Choroid plexus epithelial cell (primary cell): ENCODE data around the gene OR10D3.
A peak's percentile ranks its signal among the peaks of the same experiment; 100 is the strongest.

Experiments used
- DNase-seq: peaks from one replicate; pipeline ENCODE4 v3.0.0-alpha.2; 2010; ENCODE audit warnings: low read depth
- H3K4me3 ChIP-seq: 2 replicates; pipeline ENCODE4 v1.5.1; 2011; ENCODE audit warnings: low read depth, mild to moderate bottlenecking, control low read depth, low read length, moderate library complexity
- TF ChIP-seq, protein P1 (sequence below): conservative IDR thresholded peaks from 2 replicates; pipeline ENCODE4 v1.5.1; 2011; ENCODE audit warnings: low read depth, mild to moderate bottlenecking, control low read depth, inconsistent platforms, low read length, moderate library complexity

OR10D3 gene

DNA sequence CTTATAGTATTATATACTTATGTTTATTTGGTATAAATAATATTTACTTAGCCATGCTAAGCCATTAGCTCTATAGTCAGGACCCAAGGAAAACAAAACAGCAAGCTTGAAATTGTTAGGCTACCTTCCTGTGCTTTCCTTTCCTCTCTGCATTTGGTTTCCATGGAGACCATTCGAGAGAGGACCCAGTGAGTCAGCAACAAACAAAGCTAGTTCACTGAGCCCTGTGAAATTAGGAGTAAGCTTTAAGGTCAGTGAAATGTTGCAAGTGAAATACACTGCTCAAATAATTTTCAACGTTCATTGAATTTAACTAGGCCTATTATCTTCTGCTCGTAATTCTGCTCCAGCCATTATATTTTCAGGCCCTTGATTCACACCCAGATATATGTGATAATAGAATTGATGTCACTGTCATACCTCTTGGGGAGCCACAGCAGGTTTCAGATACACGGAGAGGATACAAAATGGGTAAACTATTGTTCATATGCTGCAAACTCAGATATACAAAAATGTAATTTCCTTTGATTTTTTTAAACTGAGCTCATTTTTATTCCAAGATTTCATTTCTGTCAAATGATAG, 9.1 kb upstream of the OR10D3 start:
- DNase-seq = peak; percentile 92
- no peak overlapping the region for H3K4me3 ChIP-seq
- TF ChIP-seq, protein P1, sequence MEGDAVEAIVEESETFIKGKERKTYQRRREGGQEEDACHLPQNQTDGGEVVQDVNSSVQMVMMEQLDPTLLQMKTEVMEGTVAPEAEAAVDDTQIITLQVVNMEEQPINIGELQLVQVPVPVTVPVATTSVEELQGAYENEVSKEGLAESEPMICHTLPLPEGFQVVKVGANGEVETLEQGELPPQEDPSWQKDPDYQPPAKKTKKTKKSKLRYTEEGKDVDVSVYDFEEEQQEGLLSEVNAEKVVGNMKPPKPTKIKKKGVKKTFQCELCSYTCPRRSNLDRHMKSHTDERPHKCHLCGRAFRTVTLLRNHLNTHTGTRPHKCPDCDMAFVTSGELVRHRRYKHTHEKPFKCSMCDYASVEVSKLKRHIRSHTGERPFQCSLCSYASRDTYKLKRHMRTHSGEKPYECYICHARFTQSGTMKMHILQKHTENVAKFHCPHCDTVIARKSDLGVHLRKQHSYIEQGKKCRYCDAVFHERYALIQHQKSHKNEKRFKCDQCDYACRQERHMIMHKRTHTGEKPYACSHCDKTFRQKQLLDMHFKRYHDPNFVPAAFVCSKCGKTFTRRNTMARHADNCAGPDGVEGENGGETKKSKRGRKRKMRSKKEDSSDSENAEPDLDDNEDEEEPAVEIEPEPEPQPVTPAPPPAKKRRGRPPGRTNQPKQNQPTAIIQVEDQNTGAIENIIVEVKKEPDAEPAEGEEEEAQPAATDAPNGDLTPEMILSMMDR = no peak

DNA sequence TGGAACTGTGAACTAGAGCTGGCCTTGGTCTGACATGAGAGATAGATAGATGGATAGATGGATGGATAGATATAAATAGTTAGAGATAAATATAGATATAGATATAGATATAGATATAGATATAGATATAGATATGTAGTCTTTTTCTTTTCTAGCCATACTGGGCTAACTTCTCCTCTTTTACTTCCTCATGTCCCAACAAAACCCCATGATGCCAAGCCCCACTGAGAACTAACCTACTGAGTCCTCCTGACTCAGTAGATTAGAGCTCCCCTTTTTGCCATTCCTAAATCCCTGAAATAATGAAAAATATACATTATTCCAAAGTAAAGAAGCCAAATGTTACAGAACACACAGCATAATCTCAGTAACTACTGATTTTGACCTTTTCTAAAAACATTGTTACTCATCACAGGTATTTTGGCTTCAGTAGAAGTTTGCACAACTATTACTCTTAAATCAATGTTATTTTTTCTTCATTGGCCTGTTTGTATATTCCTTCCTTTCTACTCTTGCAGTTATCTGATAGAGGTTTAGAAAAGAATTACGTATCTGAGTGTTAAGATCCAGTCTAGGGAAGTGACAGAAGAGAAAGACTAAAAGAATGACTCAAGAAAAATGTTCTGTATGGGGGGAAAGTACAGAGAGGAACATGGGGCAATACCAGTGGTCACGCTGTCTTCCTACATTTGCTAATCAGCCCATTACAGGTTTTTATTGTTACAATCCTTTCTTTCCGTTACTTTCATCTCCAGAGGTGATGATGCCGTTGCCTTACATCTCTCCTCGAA, 6.0 kb upstream of the OR10D3 start:
- no peak overlapping the region for H3K4me3 ChIP-seq
- peak; percentile 18 for DNase-seq
- TF ChIP-seq, protein P1 = no peak

DNA sequence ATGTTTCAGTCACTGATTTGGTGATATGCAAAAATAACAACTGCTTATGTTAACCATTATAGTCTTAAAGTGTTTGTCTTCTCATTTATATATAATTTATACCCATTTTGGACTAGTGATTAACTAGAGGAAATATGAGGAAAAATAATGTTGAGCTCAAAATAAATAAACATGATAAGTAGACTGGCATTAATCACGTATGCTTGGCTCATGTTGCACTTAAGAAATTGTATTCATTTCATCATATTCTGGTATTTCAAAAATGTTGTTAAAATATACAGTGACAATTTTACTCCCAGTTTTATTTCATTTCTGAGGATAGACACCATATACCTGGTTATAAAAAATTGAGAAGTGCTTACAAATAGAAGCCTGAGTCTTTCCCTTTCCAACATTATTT, 3.8 kb upstream of the OR10D3 start:
- no peak overlapping the region for H3K4me3 ChIP-seq
- TF ChIP-seq, protein P1 = no peak
- peak; percentile 31 for DNase-seq

DNA sequence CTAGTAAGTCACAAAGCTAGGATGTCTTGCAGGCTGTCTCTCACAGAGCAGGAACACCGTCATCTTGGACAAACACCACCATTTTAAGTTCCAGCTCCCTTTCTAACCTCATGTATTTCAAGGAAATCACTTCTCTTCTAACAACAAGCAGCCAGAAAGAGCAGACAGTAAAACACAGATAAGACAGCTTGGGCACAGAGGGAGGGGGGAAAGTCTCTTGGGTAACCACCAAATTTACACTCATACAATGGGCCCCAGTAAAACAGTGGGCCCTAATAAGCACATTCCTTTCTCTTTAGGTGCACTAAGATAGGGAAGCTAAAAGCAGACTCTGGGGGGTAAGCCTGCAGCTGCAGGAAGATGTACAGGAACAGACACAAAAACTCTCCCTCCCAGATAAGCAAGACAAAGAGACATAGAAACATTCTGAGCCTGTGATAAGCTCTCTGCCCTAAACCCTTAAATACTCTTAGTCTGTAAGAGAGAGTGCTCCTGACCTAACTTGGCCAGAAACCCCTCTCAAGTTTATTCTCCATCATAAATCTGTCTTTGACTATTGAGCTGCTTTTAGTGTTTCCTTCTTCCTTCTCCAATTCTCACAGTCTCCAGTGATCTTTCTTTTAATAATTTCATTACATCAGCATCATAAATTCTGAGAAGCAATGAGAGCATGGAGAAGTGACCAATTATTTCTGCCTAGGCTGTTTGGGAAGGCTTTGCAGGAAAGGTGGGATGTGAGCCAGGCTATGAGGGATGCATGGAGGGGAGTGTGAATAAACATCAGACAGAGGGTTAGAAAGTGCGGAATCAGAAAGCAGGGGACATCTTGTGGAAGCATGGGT, 7.4 kb downstream of the OR10D3 start:
- TF ChIP-seq, protein P1 = no peak
- H3K4me3 ChIP-seq = no peak overlapping the region
- DNase-seq = no peak

DNA sequence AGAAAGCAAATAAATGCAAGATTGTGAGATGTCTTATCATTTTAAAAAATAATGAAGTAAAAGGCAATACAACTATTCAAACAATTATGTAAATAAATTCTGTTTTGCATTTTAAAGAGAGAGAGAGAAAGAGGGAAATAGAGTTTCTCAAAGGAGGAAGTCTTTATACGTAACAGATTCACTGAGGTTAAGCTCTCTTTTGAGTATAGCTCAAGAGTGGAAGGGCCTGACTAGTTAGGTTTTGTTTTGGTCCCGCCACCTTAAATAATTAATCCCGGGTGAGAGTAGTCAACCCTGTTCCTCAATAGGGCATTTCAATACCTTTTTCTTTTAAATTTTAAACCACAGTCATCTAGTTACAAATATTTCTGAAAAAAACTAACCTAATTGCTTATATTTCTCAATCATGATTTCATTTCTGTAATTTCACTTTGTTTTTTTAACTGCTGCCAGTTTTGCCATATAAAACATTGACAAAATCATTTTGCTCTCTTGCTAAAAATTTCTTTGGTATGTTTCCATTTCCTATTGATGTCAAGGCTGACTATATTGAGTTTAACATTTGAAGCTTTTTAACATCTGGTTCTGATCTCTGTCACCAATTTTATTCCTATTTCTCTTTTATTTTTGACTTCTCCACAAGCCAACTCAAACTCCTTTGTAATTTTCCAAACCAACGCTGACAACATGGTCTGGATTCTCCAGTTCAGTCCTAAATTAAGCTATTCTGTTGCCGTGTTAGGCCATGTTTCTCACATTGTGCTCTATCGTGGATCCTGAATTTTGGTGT, 10.3 kb downstream of the OR10D3 start:
- TF ChIP-seq, protein P1 = no peak
- no peak overlapping the region for H3K4me3 ChIP-seq

More for the DNA sequence above, 10.3 kb downstream of the OR10D3 start:
- no peak for DNase-seq
